GM12892 (cell line): ENCODE data around the gene RARRES2.

Experiments used
- POLR2A ChIP-seq: IDR thresholded peaks from 2 replicates; pipeline ENCODE4 v1.6.1; 2011; ENCODE audit warnings: low read depth, low read length, control low read depth
- POLR2AphosphoS5 ChIP-seq: IDR thresholded peaks from 2 replicates; pipeline ENCODE4 v1.6.1; 2011; ENCODE audit warnings: low read depth, low read length, control low read depth
- TAF1 ChIP-seq: IDR thresholded peaks from 2 replicates; pipeline ENCODE4 v1.6.1; 2011; ENCODE audit warnings: low read depth, mild to moderate bottlenecking, control low read depth, low read length, borderline replicate concordance

- TF ChIP-seq POLR2A (no peak), TAF1 (no peak), POLR2AphosphoS5 (no peak)
Measured at GRCh38 chr7:150340024-150340749, 1.2 kb downstream of the RARRES2 start.
